GM12891 (cell line): ENCODE measurements around the gene PDXK.

ENCODE experiments used
- PAX5 ChIP-seq: IDR thresholded peaks from 2 replicates; pipeline ENCODE4 v1.6.1; 2011; ENCODE audit warnings: low read length, moderate library complexity, mild to moderate bottlenecking; ENCODE audit not compliant: insufficient read depth, severe bottlenecking
- POLR2A ChIP-seq: IDR thresholded peaks from 2 replicates; pipeline ENCODE4 v1.6.1; 2011; ENCODE audit warnings: low read depth, low read length, control low read depth
- POLR2AphosphoS5 ChIP-seq: IDR thresholded peaks from 2 replicates; pipeline ENCODE4 v1.6.1; 2011; ENCODE audit warnings: low read depth, low read length, control low read depth
- POU2F2 ChIP-seq: IDR thresholded peaks from 2 replicates; pipeline ENCODE4 v1.6.1; 2011; ENCODE audit warnings: low read depth, mild to moderate bottlenecking, control low read depth, low read length, moderate library complexity
- SPI1 ChIP-seq: IDR thresholded peaks from 2 replicates; pipeline ENCODE4 v1.6.1; 2011; ENCODE audit warnings: low read depth, low read length, control low read depth
- TAF1 ChIP-seq: IDR thresholded peaks from 2 replicates; pipeline ENCODE4 v1.6.1; 2011; ENCODE audit warnings: low read depth, low read length, control low read depth

- no peak for TF ChIP-seq POLR2A
- TF ChIP-seq TAF1 = no peak
- TF ChIP-seq POLR2AphosphoS5 = no peak
- no peak for TF ChIP-seq SPI1
- TF ChIP-seq PAX5 = no peak
- TF ChIP-seq POU2F2 = no peak
Observed at GRCh38 chr21:43769325-43769958, 50.5 kb downstream of the PDXK start.
